ENCODE data around the gene KCNK5.

DNA sequence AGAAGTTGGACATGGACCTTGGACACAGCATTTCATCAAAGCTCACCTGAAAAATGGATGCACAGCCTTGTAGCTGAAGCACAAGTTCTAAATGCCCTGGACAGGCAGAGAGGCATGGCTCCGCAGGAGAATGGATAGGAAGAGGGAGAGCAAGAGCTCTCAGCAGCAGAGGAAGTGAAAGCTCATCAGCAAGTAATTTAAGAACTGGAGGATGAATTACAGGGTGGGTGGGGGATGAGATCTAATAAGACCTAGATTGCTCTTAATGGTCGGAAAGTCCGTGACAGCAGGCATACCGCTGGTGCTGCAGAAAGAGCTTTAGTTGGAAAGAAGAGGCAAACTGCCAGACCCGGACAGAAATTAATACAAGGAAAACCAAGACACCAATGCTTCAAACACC, 77.0 kb downstream of the KCNK5 start:
- TF ChIP-seq, protein P1, sequence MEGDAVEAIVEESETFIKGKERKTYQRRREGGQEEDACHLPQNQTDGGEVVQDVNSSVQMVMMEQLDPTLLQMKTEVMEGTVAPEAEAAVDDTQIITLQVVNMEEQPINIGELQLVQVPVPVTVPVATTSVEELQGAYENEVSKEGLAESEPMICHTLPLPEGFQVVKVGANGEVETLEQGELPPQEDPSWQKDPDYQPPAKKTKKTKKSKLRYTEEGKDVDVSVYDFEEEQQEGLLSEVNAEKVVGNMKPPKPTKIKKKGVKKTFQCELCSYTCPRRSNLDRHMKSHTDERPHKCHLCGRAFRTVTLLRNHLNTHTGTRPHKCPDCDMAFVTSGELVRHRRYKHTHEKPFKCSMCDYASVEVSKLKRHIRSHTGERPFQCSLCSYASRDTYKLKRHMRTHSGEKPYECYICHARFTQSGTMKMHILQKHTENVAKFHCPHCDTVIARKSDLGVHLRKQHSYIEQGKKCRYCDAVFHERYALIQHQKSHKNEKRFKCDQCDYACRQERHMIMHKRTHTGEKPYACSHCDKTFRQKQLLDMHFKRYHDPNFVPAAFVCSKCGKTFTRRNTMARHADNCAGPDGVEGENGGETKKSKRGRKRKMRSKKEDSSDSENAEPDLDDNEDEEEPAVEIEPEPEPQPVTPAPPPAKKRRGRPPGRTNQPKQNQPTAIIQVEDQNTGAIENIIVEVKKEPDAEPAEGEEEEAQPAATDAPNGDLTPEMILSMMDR (IDR thresholded peaks at IDR 0.05), result no peak
- no peak for TF ChIP-seq POLR2A (IDR thresholded peaks at IDR 0.05)
